ENCODE data around the gene AKAP13. TPM values are rescaled to one million over a fixed set of nuclear protein-coding genes. Genes with fewer than 3 reads are reported as not detected.
A peak's percentile ranks its signal among the peaks of the same experiment; 100 is the strongest.

Gene AKAP13
- polyA plus RNA-seq, 2 donors: 27.6 to 35.7 TPM

GRCh38 chr15:85595804-85596536 lies 215.6 kb downstream of the AKAP13 start:
- no peaks in the 10 kb centered on the region for H3K27me3 ChIP-seq (ENCODE audit: control insufficient read depth in 1 of 2, insufficient read depth in 2 of 2, low read length in 2 of 2)
- peaks cover 0 to 4% of the 10 kb centered on the region in 2 donors for H3K4me1 ChIP-seq (ENCODE audit: control insufficient read depth in 2 of 2, insufficient read depth in 2 of 2, low read length in 1 of 2)
- no peaks in the 10 kb centered on the region for H3K36me3 ChIP-seq (ENCODE audit: control insufficient read depth in 2 of 2, insufficient read depth in 2 of 2, low read length in 1 of 2)
- WGBS, 2 donors: 68 to 74% methylated on average over 4 of the region's 4 CpGs
- H3K9me3 ChIP-seq (ENCODE audit: control insufficient read depth in 2 of 2, insufficient read depth in 1 of 2, low read depth in 1 of 2, low read length in 1 of 2): no peaks in the 10 kb centered on the region
- H3K4me3 ChIP-seq (ENCODE audit: low read depth in 1 of 2, low read length in 2 of 2): no peak overlapping the region
- H3K27ac ChIP-seq (ENCODE audit: low read depth in 2 of 2, low read length in 1 of 2): no peak overlapping the region

GRCh38 chr15:85597155-85597815 lies 216.9 kb downstream of the AKAP13 start:
- Histone ChIP-seq H3K4me1 (ENCODE audit: control insufficient read depth in 2 of 2, insufficient read depth in 2 of 2, low read length in 1 of 2) (peaks cover 0 to 4% of the 10 kb centered on the region in 2 donors), H3K36me3 (ENCODE audit: control insufficient read depth in 2 of 2, insufficient read depth in 2 of 2, low read length in 1 of 2) (no peaks in the 10 kb centered on the region), H3K9me3 (ENCODE audit: control insufficient read depth in 2 of 2, insufficient read depth in 1 of 2, low read depth in 1 of 2, low read length in 1 of 2) (no peaks in the 10 kb centered on the region), H3K27ac (ENCODE audit: low read depth in 2 of 2, low read length in 1 of 2) (no peak overlapping the region), H3K27me3 (ENCODE audit: control insufficient read depth in 1 of 2, insufficient read depth in 2 of 2, low read length in 2 of 2) (no peaks in the 10 kb centered on the region), H3K4me3 (ENCODE audit: low read depth in 1 of 2, low read length in 2 of 2) (no peak overlapping the region)
- 73 to 83% methylated on average over 2 of the region's 2 CpGs for WGBS, 2 donors

DNA sequence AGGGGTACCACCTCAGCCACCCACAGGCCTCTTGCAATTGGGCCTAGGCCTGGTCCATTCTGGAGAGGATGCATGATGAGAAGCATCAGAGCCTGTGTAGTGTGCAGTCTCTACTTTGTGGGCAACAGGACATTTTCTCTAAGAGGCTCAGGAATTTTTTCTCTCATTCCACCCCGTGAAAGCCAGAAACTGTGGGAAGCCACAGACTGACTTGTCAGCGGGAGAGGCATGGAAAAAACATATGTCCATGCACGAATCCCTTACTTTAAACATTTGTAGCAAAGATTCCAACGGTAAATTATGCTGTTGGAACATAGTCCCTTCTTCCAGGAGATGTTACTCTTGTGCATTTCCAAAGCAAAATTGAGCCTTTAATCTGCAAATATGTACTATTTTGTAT lies 217.8 kb downstream of the AKAP13 start:
- Histone ChIP-seq H3K36me3 (ENCODE audit: control insufficient read depth in 2 of 2, insufficient read depth in 2 of 2, low read length in 1 of 2) (no peaks in the 10 kb centered on the region), H3K4me1 (ENCODE audit: control insufficient read depth in 2 of 2, insufficient read depth in 2 of 2, low read length in 1 of 2) (peaks cover 0 to 4% of the 10 kb centered on the region in 2 donors), H3K4me3 (ENCODE audit: low read depth in 1 of 2, low read length in 2 of 2) (no peak overlapping the region), H3K27ac (ENCODE audit: low read depth in 2 of 2, low read length in 1 of 2) (peak overlapping the region in 1 of 2 donors; percentile 45), H3K9me3 (ENCODE audit: control insufficient read depth in 2 of 2, insufficient read depth in 1 of 2, low read depth in 1 of 2, low read length in 1 of 2) (no peaks in the 10 kb centered on the region), H3K27me3 (ENCODE audit: control insufficient read depth in 1 of 2, insufficient read depth in 2 of 2, low read length in 2 of 2) (no peaks in the 10 kb centered on the region)
- WGBS, 2 donors: 71 to 77% methylated on average over 4 of the region's 4 CpGs

DNA sequence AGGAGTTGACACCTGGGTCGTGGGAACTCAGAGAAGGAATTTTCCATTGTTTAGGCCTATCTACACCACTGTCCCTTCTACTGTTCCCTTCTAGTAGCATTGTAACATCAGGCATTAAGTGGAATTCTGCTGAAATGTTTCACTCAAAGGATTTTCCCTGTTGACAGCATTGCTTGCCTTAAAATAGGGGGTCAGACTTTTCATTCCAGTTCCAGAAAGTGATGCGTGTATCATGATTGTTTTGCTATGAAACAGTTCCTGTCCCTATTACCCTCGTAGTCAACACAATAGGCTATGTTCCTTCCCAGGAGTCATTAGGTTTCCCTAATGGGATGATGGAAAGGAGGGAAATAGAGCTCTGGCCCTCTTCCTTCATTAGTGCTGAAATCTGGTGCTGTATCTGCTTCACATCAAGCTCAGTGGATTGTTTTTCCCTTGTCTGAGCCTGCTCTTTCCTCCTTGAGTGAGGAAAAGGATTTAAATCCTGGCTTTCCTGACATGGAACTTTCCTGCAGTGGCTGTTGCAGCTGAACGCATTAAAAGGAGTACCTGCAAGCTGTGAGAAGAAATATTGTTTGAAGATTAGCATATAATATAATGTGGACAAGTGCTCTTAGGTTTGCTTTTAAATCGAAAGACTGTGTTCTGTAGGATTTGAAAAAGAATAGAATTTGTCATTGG lies 218.5 kb downstream of the AKAP13 start:
- H3K4me1 ChIP-seq (ENCODE audit: control insufficient read depth in 2 of 2, insufficient read depth in 2 of 2, low read length in 1 of 2): peaks cover 0 to 4% of the 10 kb centered on the region in 2 donors
- H3K27me3 ChIP-seq (ENCODE audit: control insufficient read depth in 1 of 2, insufficient read depth in 2 of 2, low read length in 2 of 2): no peaks in the 10 kb centered on the region
- H3K9me3 ChIP-seq (ENCODE audit: control insufficient read depth in 2 of 2, insufficient read depth in 1 of 2, low read depth in 1 of 2, low read length in 1 of 2): no peaks in the 10 kb centered on the region
- H3K36me3 ChIP-seq (ENCODE audit: control insufficient read depth in 2 of 2, insufficient read depth in 2 of 2, low read length in 1 of 2): peaks cover 0 to 4% of the 10 kb centered on the region in 2 donors
- H3K4me3 ChIP-seq (ENCODE audit: low read depth in 1 of 2, low read length in 2 of 2): no peak overlapping the region
- WGBS, 2 donors: 81% methylated on average over 5 of the region's 5 CpGs
- H3K27ac ChIP-seq (ENCODE audit: low read depth in 2 of 2, low read length in 1 of 2): peak overlapping the region; percentile 20 to 45

DNA sequence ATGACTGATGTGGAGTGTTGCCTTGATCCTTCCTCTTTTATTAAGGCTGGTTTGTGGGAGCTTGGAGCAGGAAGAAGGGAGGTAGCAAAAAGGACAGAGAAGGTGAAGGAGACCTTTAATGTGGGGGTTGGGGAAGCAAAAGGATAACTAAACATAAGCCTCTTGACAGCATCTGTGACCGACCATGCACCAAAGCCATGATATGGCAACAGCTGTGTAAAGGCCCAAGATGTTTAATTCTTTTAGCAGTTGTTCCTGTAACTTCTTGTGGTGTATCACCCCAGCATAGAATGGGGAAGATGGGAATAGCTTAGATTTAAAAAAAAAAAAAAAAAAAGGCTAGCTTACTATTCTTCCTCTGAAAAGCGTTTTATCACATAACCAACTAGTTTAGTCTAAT lies 219.6 kb downstream of the AKAP13 start:
- Histone ChIP-seq H3K9me3 (ENCODE audit: control insufficient read depth in 2 of 2, insufficient read depth in 1 of 2, low read depth in 1 of 2, low read length in 1 of 2) (no peaks in the 10 kb centered on the region), H3K36me3 (ENCODE audit: control insufficient read depth in 2 of 2, insufficient read depth in 2 of 2, low read length in 1 of 2) (peaks cover 0 to 4% of the 10 kb centered on the region in 2 donors), H3K4me3 (ENCODE audit: low read depth in 1 of 2, low read length in 2 of 2) (no peak overlapping the region), H3K27ac (ENCODE audit: low read depth in 2 of 2, low read length in 1 of 2) (no peak overlapping the region), H3K27me3 (ENCODE audit: control insufficient read depth in 1 of 2, insufficient read depth in 2 of 2, low read length in 2 of 2) (no peaks in the 10 kb centered on the region), H3K4me1 (ENCODE audit: control insufficient read depth in 2 of 2, insufficient read depth in 2 of 2, low read length in 1 of 2) (peaks cover 0 to 4% of the 10 kb centered on the region in 2 donors)
- WGBS, 2 donors: 90 to 91% methylated on average over 2 of the region's 2 CpGs

DNA sequence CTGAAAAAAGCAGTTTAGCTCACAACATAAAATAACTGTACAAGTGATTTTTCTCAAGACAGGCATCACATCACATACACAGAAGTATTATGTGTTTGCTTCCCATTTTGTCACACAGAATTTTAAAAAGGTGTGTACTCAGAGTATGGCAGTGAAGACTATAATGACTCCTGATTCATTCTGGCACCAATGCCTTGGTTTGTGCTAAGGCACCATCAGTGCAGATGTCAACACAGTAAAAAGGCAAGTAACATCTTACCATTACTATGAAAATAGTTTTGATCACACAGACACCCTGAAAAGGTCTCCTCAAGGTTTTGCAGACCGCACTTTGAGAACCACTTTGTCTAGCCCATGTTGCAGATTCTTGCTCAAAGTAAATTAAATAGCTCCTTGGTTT lies 222.8 kb downstream of the AKAP13 start:
- H3K27me3 ChIP-seq (ENCODE audit: control insufficient read depth in 1 of 2, insufficient read depth in 2 of 2, low read length in 2 of 2): no peaks in the 10 kb centered on the region
- WGBS, 2 donors: 95 to 97% methylated on average over 1 of the region's 1 CpG
- H3K4me1 ChIP-seq (ENCODE audit: control insufficient read depth in 2 of 2, insufficient read depth in 2 of 2, low read length in 1 of 2): peaks cover 0 to 6% of the 10 kb centered on the region in 2 donors
- no peak overlapping the region for H3K4me3 ChIP-seq (ENCODE audit: low read depth in 1 of 2, low read length in 2 of 2)
- H3K36me3 ChIP-seq (ENCODE audit: control insufficient read depth in 2 of 2, insufficient read depth in 2 of 2, low read length in 1 of 2): peaks cover 0 to 4% of the 10 kb centered on the region in 2 donors
- no peaks in the 10 kb centered on the region for H3K9me3 ChIP-seq (ENCODE audit: control insufficient read depth in 2 of 2, insufficient read depth in 1 of 2, low read depth in 1 of 2, low read length in 1 of 2)
- no peak overlapping the region for H3K27ac ChIP-seq (ENCODE audit: low read depth in 2 of 2, low read length in 1 of 2)

GRCh38 chr15:85603703-85604102 lies 223.3 kb downstream of the AKAP13 start:
- Histone ChIP-seq H3K36me3 (ENCODE audit: control insufficient read depth in 2 of 2, insufficient read depth in 2 of 2, low read length in 1 of 2) (peaks cover 0 to 4% of the 10 kb centered on the region in 2 donors), H3K4me3 (ENCODE audit: low read depth in 1 of 2, low read length in 2 of 2) (no peak overlapping the region), H3K4me1 (ENCODE audit: control insufficient read depth in 2 of 2, insufficient read depth in 2 of 2, low read length in 1 of 2) (peaks cover 0 to 9% of the 10 kb centered on the region in 2 donors), H3K9me3 (ENCODE audit: control insufficient read depth in 2 of 2, insufficient read depth in 1 of 2, low read depth in 1 of 2, low read length in 1 of 2) (no peaks in the 10 kb centered on the region), H3K27me3 (ENCODE audit: control insufficient read depth in 1 of 2, insufficient read depth in 2 of 2, low read length in 2 of 2) (no peaks in the 10 kb centered on the region), H3K27ac (ENCODE audit: low read depth in 2 of 2, low read length in 1 of 2) (no peak overlapping the region)
- 96 to 99% methylated on average over 2 of the region's 2 CpGs for WGBS, 2 donors

GRCh38 chr15:85604194-85604593 lies 223.8 kb downstream of the AKAP13 start:
- peaks cover 0 to 4% of the 10 kb centered on the region in 2 donors for H3K36me3 ChIP-seq (ENCODE audit: control insufficient read depth in 2 of 2, insufficient read depth in 2 of 2, low read length in 1 of 2)
- H3K27me3 ChIP-seq (ENCODE audit: control insufficient read depth in 1 of 2, insufficient read depth in 2 of 2, low read length in 2 of 2): no peaks in the 10 kb centered on the region
- no peak overlapping the region for H3K27ac ChIP-seq (ENCODE audit: low read depth in 2 of 2, low read length in 1 of 2)
- peaks cover 0 to 9% of the 10 kb centered on the region in 2 donors for H3K4me1 ChIP-seq (ENCODE audit: control insufficient read depth in 2 of 2, insufficient read depth in 2 of 2, low read length in 1 of 2)
- H3K9me3 ChIP-seq (ENCODE audit: control insufficient read depth in 2 of 2, insufficient read depth in 1 of 2, low read depth in 1 of 2, low read length in 1 of 2): no peaks in the 10 kb centered on the region
- no peak overlapping the region for H3K4me3 ChIP-seq (ENCODE audit: low read depth in 1 of 2, low read length in 2 of 2)
- 94% methylated on average over 3 of the region's 3 CpGs for WGBS, 2 donors

- Histone ChIP-seq H3K27ac (ENCODE audit: low read depth in 2 of 2, low read length in 1 of 2) (peak overlapping the region in 1 of 2 donors; percentile 14), H3K27me3 (ENCODE audit: control insufficient read depth in 1 of 2, insufficient read depth in 2 of 2, low read length in 2 of 2) (no peaks in the 10 kb centered on the region), H3K4me3 (ENCODE audit: low read depth in 1 of 2, low read length in 2 of 2) (no peak overlapping the region), H3K36me3 (ENCODE audit: control insufficient read depth in 2 of 2, insufficient read depth in 2 of 2, low read length in 1 of 2) (peaks cover 0 to 4% of the 10 kb centered on the region in 2 donors), H3K9me3 (ENCODE audit: control insufficient read depth in 2 of 2, insufficient read depth in 1 of 2, low read depth in 1 of 2, low read length in 1 of 2) (no peaks in the 10 kb centered on the region), H3K4me1 (ENCODE audit: control insufficient read depth in 2 of 2, insufficient read depth in 2 of 2, low read length in 1 of 2) (peaks cover 0 to 7% of the 10 kb centered on the region in 2 donors)
- WGBS, 2 donors: 26 to 49% methylated on average over 2 of the region's 2 CpGs
These were observed 226.3 kb downstream of the AKAP13 start for GRCh38 chr15:85606738-85607137.

Data from esophagus (tissue), 2 donors.